Dermis blood vessel endothelial cell (primary cell): ENCODE measurements around the gene MLXIPL. TPM values are rescaled to one million over a fixed set of nuclear protein-coding genes. Genes with fewer than 3 reads are reported as not detected.
"Not testable (repeated sequence)": the region's sequence is repeated elsewhere in the genome, so short reads cannot be mapped to it uniquely, and the experiment has no call there.

Experiments used
- DNase-seq: peaks from one replicate; pipeline ENCODE4 v3.0.0; 2010
- total RNA-seq: library from RNA; depleted of rRNA; stranded (reverse); fragments of >200 nt; gene quantifications from 2 replicates; pipeline ENCODE4 v1.2.3, GENCODE V29; 2014

The MLXIPL gene
- total RNA-seq, 1 donor from 2014 or later = not detected

GRCh38 chr7:73611017-73611555, 13.2 kb downstream of the MLXIPL start:
- no peak for DNase-seq

- DNase-seq = no peak
Measured at GRCh38 chr7:73610105-73610504, 14.2 kb downstream of the MLXIPL start.

DNA sequence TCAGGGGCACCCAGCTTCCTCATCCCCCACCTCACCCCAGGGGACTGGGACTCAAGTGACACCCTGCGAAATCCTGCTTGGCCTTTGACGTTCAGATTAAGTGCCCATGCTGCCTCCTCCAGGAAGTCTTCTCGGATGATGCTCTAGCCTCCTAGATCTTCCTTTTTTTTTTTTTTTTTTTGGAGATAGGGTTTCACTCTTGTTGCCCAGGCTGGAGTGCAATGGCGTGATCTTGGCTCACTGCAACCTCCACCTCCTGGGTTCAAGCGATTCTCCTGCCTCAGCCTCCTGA, 16.7 kb downstream of the MLXIPL start:
- DNase-seq = not testable (repeated sequence)

- DNase-seq = peak; percentile 63
Measured at GRCh38 chr7:73606801-73607691, 17.3 kb downstream of the MLXIPL start.

GRCh38 chr7:73605601-73606220, 18.6 kb downstream of the MLXIPL start:
- no peak for DNase-seq

DNA sequence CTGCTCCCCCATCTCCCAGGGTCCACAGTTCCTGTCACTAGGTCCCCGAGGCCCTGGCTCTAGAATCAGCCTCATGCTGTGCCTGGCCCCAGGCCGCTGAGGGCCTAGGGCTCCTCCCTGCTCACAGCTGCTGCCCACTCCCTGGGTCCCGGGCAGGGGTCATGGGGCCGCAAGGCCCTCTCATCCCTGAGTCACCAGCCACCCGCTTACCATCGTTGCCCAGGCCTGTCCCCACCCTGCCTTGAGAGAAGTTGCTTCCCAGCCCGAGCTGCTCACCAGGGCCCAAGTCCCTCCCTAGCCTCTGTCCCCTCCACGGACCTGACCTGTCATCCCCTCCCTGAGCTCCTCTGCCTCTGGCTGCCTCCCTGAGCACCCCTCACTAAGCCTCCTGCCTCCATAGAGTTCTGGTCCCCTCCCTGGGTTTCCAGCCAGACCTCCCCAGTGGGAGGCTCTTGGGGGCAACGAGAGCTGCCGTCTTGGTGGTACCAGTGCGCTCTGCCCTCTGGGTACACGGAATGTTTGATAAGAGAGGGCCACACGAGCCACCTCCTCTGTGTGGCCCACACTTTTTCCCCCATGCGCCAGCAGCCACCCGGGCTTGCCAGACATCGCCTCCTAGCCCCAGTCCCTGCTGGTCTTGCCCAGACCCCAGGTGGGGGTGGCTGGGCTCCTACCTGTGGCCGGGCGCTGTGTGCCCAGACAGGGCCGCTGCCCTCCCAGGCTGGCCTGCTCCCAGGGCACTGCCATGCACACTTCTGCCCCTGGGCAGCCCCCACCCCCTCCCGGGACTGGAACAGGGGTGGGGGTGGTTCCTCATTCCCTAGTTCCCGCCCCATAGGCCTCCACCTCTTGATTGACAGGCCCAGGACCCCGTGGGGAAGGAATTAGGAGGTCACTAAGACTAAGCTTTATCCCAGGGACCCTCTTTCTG, 21.3 kb downstream of the MLXIPL start:
- DNase-seq = no peak

GRCh38 chr7:73599916-73600315, 24.4 kb downstream of the MLXIPL start:
- no peak for DNase-seq

DNA sequence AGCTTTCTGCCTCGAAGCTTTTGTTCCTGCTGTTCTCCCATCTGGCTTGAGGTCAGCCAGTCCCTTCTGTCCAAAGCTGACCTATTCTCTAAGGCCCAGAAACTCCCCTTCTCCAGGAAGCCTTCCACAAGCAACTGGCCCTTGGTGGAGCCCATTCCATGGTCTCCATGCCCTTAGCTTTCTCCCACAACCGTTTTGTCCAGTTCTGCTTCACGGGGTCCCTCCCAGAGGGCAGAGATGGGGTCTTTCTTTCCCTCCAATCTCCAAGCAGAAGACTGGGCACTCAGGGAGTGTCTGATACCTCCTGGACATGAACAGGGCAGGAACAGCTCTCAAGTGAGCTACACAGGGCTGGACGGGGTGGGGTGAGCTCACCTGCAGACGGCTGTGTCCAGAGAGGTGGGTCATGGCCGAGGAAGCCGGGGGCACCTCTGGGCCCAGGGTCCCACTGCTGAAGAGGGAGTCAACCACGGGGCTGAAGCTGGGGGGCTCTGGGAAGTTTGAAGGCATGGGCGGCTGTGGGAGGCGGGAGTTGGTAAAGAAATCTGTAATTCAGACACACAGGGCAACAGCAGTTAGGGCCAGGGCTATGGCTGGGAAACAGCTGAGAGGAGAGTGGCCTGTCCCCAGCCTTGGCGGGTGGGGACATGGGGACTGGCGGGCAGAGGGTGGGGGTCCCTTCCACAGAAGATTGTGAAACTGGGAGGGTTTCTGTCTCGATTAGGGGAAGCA, 25.0 kb downstream of the MLXIPL start:
- no peak for DNase-seq

DNA sequence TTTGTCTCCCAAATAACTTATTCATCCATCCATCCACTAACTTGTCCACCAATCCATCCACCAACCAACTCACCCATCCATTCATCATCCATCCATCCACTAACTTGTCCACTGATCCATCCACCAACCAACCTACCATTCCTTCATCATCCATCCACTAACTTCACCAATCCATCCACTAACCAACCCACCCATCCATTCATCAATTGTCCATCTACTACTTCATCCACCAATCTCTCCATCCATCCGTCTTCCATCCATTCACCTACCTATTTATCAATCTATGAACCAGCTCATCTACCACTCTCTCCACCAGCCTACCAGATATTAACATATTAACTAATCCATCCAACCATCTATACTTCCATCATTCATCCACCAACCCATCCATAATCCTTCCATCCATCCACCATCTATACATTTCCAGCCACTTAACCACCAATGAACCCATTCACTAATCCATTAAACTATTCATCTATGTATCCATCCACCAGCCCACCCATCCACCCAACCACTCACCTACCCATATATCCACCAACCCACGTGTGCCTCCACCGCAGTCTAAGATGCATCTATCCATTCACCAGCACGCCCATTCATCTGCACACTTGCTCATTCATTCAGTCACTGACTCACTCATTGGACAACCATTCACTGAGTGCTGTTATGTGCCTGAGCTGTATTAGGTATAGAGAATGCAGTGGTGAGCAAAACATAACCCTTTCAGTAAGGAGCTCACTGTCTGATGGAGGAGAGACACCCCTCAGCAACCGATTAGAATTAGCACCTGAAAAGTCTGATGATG, 26.1 kb downstream of the MLXIPL start:
- no peak for DNase-seq

DNA sequence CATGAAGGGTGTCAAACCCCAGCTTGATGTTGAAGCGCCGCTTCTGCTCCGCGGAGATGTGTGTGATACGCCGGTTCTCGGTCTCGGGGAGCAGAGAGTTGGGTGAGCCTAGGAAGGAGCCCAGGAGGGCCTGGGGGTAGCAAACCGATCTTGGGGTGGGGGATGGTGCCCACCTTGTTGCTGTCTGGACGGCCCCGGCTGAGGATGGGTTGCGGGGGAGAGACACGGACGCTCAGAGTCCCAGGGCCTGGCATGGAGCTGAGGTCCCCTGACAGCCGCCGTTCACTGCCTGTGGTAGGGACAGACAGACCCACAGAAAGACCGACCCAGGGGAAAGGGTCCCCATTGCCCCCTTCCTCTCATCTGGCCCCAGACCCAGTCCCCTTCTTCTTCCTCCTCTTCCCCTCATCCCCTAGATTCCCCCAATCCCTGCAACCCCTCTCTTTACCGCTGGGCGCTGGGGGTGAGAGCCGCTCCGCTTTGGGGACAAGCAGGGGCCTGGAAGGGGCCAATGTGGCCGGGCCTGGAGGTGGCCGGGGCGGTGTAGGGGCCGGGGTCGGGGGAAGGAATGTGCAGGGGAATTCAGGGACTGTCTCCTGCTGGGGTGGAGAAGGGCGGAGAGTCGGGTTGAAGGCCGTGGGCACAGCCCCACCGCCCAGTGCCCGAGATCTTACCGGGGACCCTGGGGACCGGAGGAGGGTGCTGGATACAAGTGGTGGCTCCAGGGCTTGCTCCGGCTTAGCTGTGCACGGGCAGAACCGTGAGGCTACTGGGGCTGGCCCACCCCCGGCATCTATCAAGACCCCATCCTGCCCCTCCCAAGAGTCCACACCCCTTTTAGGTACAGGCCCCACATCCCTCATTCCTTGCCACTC, 27.9 kb downstream of the MLXIPL start:
- no peak for DNase-seq

DNA sequence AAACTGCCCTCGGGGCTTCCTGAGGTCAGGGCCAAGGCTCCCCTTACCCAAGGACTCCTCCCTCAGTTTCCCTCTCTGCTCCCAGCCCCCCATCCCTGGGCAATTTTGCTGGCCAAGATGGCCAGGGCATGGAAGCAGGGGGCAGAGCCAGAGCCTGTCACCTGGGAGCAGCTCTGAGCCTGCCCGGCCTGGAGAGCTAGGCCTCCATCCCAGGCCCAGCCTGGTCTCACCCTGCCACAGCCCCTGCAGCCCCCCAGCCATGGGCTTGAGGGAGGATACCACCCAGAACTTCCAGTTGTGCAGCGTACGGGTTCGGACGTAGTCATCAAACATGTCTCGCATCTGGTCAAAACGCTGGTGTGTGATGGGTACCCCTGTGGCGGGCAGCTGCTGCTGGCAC, 29.0 kb downstream of the MLXIPL start:
- no peak for DNase-seq

GRCh38 chr7:73593207-73594045, 30.9 kb downstream of the MLXIPL start:
- no peak for DNase-seq

DNA sequence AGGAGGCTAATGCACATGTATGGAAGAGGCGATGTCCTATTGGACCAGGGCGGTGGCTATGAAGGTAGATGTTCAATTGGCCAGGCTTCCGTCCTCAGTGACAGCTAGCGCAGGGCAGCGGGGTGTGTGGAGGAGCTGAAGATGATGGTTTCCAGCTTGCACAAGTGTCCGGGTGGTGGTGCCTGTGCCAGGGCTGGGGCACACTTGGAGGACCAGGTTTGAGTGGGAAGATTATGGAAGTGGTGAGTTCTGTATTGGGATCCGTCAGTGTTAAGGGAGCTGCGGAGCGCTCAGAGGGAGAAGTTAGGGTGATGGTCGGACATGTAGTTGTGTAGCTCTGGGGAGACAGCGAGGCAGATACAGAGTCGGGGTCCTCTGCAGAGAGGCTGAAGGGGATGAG, 37.4 kb downstream of the MLXIPL start:
- DNase-seq = no peak

DNA sequence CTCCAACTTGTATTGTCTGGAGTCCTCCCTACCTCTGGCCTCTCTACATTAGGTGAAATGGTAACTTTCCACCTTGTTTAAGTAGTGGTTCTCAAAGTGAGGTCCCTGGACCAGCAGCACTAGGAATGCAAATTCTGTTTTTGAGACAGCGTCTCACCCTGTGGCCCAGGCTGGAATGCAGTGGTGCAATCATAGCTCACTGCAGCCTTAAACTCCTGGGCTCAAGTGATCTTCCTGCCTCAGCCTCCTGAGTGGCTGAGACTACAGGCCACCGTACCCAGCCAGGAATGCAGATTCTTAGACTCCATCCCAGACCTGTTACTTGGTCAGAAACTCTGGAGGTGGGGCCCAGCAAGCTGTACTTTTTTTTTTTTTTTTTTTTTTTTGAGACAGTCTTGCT, 39.1 kb downstream of the MLXIPL start:
- DNase-seq = no peak

DNA sequence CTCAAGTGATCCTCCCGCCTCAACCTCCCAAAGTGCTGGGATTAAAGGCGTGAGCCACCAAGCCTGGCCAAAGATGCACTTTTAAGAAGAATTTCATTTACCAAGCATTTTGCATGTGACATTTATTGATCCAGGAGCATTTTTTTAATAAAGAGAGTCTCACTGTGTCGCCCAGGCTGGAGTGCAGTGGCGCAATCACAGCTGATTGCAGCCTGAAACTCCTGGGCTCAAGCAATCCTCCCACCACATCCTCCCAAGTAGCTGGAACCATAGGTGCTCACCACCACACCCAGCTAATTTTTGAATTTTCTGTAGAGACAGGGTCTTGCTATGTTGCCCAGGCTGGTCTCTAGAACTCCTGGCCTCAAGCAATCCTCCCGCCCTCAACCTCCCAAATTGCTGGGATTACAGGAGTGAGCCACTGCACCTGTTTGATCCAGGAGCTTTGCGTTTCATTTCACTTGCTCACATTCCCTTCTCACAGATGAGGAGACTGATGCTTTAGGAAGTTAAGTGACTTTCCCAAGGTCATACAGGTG, 41.6 kb downstream of the MLXIPL start:
- DNase-seq = no peak

- DNase-seq = not testable (repeated sequence)
Measured at GRCh38 chr7:73581006-73581405, 43.3 kb downstream of the MLXIPL start.

- DNase-seq = peak; percentile 99
Measured at GRCh38 chr7:73578342-73579128, 45.8 kb downstream of the MLXIPL start, which contains the start of gene TBL2. Gene TBL2, minus strand, starts transcription at chr7:73578579. Its CDS starts 30 bp downstream, at chr7:73578549.
